D721Med (cell line): ENCODE data around the gene HAGHL.
A peak's percentile ranks its signal among the peaks of the same experiment; 100 is the strongest.
"Not testable (repeated sequence)": the region's sequence is repeated elsewhere in the genome, so short reads cannot be mapped to it uniquely, and the experiment has no call there.

ENCODE experiments used
- DNase-seq: peaks from one replicate; pipeline ENCODE4 v3.0.0; 2011; ENCODE audit warnings: low spot score; ENCODE audit not compliant: insufficient read length
- FAIRE-seq: peaks from 2 replicates; lab custom pipeline; 2011; peaks lifted over from hg19 to GRCh38; lab: Jason Lieb, UNC
- CTCF ChIP-seq: IDR thresholded peaks from 2 replicates; pipeline ENCODE4 v1.5.1; 2012; ENCODE audit warnings: mild to moderate bottlenecking, control low read depth; ENCODE audit not compliant: insufficient read depth; ENCODE audit errors: missing control alignments

The HAGHL gene

GRCh38 chr16:684961-685696 lies 41.8 kb upstream of the HAGHL start:
- DNase-seq (no peak), FAIRE-seq (no peak)
- no peak for TF ChIP-seq CTCF

- TF ChIP-seq CTCF, result peak; percentile 43
- FAIRE-seq (no peak), DNase-seq (no peak)
These were observed 40.9 kb upstream of the HAGHL start for GRCh38 chr16:685967-686366.

GRCh38 chr16:686459-687260 lies 40.2 kb upstream of the HAGHL start:
- no peak for FAIRE-seq
- DNase-seq, result no peak

GRCh38 chr16:687499-687898 lies 39.4 kb upstream of the HAGHL start:
- no peak for DNase-seq
- no peak for FAIRE-seq
- no peak for TF ChIP-seq CTCF

More at GRCh38 chr16:686459-687260, 40.2 kb upstream of the HAGHL start:
- no peak for TF ChIP-seq CTCF

GRCh38 chr16:689175-689897 lies 37.6 kb upstream of the HAGHL start:
- no peak for TF ChIP-seq CTCF
- DNase-seq (no peak), FAIRE-seq (no peak)

- DNase-seq, FAIRE-seq: not testable (repeated sequence)
These were observed 35.7 kb upstream of the HAGHL start for GRCh38 chr16:691242-691641.

GRCh38 chr16:692356-693108 lies 34.4 kb upstream of the HAGHL start:
- DNase-seq (no peak), FAIRE-seq (no peak)
- no peak for TF ChIP-seq CTCF
